ENCODE results near the gene VMAC. TPM values are rescaled to one million over a fixed set of nuclear protein-coding genes. Genes with fewer than 3 reads are reported as not detected.

VMAC gene
- polyA plus RNA-seq, 1 donor (not counting 4 experiments of a cell fraction or from before 2014, with no cell fraction given), result 2.2 TPM

- FAIRE-seq (no peak), DNase-seq (ENCODE audit: low read depth, low spot score) (no peak)
- no peak overlapping the region for H3K9ac ChIP-seq (ENCODE audit: control insufficient read depth, extremely low read depth, insufficient read depth, low read length)
- no peaks in the 10 kb centered on the region for H4K20me1 ChIP-seq (ENCODE audit: control insufficient read depth, extremely low read depth, insufficient read depth, low read length)
- H3K27me3 ChIP-seq (ENCODE audit: control insufficient read depth, extremely low read depth, insufficient read depth, low read length), result no peaks in the 10 kb centered on the region
- H3K9me1 ChIP-seq (ENCODE audit: control insufficient read depth, extremely low read depth, insufficient read depth, low read length), result no peaks in the 10 kb centered on the region
- H3K27ac ChIP-seq (ENCODE audit: control insufficient read depth, insufficient read depth, low read length), result no peak overlapping the region
- no peak overlapping the region for H3K4me3 ChIP-seq (ENCODE audit: control insufficient read depth in 2 of 3, extremely low read depth in 1 of 3, insufficient read depth in 2 of 3, low read depth in 1 of 3, low read length in 3 of 3)
- H3K4me1 ChIP-seq (ENCODE audit: control insufficient read depth, extremely low read depth, insufficient read depth, low read length), result peaks cover 13% of the 10 kb centered on the region
- no peak overlapping the region for H2AFZ ChIP-seq (ENCODE audit: control insufficient read depth, low read length)
- peaks cover 13% of the 10 kb centered on the region for H3K79me2 ChIP-seq (ENCODE audit: control insufficient read depth, insufficient read depth, low read length)
- no peaks in the 10 kb centered on the region for H3K36me3 ChIP-seq (ENCODE audit: control insufficient read depth in 2 of 2, extremely low read depth in 1 of 2, insufficient read depth in 2 of 2, low read length in 2 of 2)
- dilution Hi-C loops (cut with MboI; ENCODE audit: extremely low pct_ligation_motif_present, low sequenced_read_pairs), result no loop called here
- TF ChIP-seq CTCF (optimal IDR thresholded peaks at IDR 0.05 in 1 of 3, IDR thresholded peaks at IDR 0.05 in 1 of 3, conservative IDR thresholded peaks at IDR 0.05 in 1 of 3; ENCODE audit: extremely low read depth in 1 of 3, insufficient read depth in 2 of 3, low read length in 3 of 3) (no peak), EZH2 (IDR thresholded peaks at IDR 0.05; ENCODE audit: low read length) (no peak)
- no peaks in the 10 kb centered on the region for H3K9me3 ChIP-seq (ENCODE audit: control insufficient read depth, low read depth, low read length)
- H3K4me2 ChIP-seq (ENCODE audit: control insufficient read depth, extremely low read depth, insufficient read depth, low read depth, low read length), result no peak overlapping the region
These were observed 2.6 kb downstream of the VMAC start for GRCh38 chr19:5907241-5907640.

GRCh38 chr19:5908773-5909442 lies 4.2 kb downstream of the VMAC start:
- no peaks in the 10 kb centered on the region for H3K9me3 ChIP-seq (ENCODE audit: control insufficient read depth, low read depth, low read length)
- no peaks in the 10 kb centered on the region for H3K9me1 ChIP-seq (ENCODE audit: control insufficient read depth, extremely low read depth, insufficient read depth, low read length)
- no peak overlapping the region for H3K27ac ChIP-seq (ENCODE audit: control insufficient read depth, insufficient read depth, low read length)
- H2AFZ ChIP-seq (ENCODE audit: control insufficient read depth, low read length), result no peak overlapping the region
- no peaks in the 10 kb centered on the region for H4K20me1 ChIP-seq (ENCODE audit: control insufficient read depth, extremely low read depth, insufficient read depth, low read length)
- DNase-seq (ENCODE audit: low read depth, low spot score), result no peak
- H3K79me2 ChIP-seq (ENCODE audit: control insufficient read depth, insufficient read depth, low read length), result no peaks in the 10 kb centered on the region
- no peak overlapping the region for H3K4me3 ChIP-seq (ENCODE audit: control insufficient read depth in 2 of 3, extremely low read depth in 1 of 3, insufficient read depth in 2 of 3, low read depth in 1 of 3, low read length in 3 of 3)
- no peak overlapping the region for H3K4me2 ChIP-seq (ENCODE audit: control insufficient read depth, extremely low read depth, insufficient read depth, low read depth, low read length)
- no peak overlapping the region for H3K9ac ChIP-seq (ENCODE audit: control insufficient read depth, extremely low read depth, insufficient read depth, low read length)
- TF ChIP-seq EZH2 (IDR thresholded peaks at IDR 0.05; ENCODE audit: low read length) (no peak), CTCF (optimal IDR thresholded peaks at IDR 0.05 in 1 of 3, IDR thresholded peaks at IDR 0.05 in 1 of 3, conservative IDR thresholded peaks at IDR 0.05 in 1 of 3; ENCODE audit: extremely low read depth in 1 of 3, insufficient read depth in 2 of 3, low read length in 3 of 3) (no peak)
- FAIRE-seq, result no peak
- dilution Hi-C loops (cut with MboI; ENCODE audit: extremely low pct_ligation_motif_present, low sequenced_read_pairs), result no loop called here
- H3K27me3 ChIP-seq (ENCODE audit: control insufficient read depth, extremely low read depth, insufficient read depth, low read length), result no peaks in the 10 kb centered on the region
- no peaks in the 10 kb centered on the region for H3K36me3 ChIP-seq (ENCODE audit: control insufficient read depth in 2 of 2, extremely low read depth in 1 of 2, insufficient read depth in 2 of 2, low read length in 2 of 2)
- peaks cover 12% of the 10 kb centered on the region for H3K4me1 ChIP-seq (ENCODE audit: control insufficient read depth, extremely low read depth, insufficient read depth, low read length)
